Stromal cell of bone marrow (primary cell): ENCODE data around the gene FIGN.

Experiments used
- DNase-seq: peaks from one replicate; pipeline ENCODE4 v3.0.0-alpha.2; 2012; ENCODE audit warnings: low read depth

Gene FIGN

DNA sequence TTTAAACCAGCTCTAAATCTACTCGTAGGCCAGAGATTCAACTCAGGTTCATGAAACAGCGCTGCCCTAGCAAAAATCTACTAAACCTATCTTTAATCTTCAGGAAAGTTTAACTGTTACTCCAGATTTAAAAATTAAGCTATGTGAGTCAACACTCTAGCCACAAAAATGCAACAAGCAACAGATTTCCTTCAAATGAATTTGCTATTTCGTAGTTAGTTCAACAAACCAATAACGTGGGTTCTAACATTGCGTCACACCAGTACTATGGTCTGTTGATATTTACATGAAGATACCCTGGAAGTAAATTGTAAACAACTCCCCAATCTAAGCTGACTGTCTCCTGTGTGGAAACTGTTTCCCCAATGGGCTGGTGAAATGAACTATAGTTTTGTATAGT, 71.2 kb downstream of the FIGN start:
- no peak for DNase-seq

DNA sequence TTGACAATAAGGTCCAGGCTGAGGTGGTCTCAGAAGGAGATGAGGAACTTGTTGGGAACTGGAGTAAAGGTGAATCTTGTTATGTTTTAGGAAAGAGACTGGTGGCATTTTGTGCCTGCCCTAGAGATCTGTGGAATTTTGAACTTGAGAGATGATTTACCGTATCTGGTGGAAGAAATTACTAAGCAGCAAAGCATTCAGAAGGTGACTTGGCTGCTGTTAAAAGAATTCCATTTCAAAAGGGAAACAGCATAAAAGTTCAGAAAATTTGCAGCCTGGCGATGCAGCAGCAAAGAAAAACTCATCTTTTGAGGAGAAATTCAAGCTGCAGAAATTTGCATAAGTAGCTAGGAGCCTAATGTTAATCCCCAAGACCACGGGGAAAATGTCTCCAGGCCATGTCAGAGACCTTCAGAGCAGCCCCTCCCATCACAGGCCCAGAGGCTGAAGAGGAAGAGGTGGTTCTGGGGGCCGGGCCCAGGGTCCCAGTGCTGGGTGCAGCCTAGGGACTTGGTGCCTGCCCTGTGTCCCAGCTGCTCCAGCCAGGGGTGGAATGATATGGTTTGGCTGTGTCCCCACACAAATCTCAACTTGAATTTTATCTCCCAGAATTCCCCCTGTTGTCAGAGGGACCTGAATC, 73.5 kb downstream of the FIGN start:
- no peak for DNase-seq

DNA sequence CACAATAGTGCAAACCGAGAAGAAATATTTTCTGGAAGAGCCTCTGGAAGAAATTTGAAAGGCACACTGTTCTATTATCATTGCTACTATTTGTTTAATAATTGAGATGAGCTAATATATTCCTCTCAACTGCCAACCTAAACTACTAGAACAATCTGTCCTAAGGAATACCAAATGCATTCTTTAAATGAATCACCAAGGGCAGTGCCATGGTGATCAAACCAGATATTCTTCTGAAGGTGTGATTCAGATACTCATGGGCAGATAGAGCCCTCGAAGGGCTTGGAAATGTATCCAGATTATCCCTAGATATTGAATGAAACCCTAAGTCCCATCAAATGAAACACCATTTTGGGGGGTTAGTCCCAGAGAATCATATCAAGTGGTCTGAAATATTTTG, 76.6 kb downstream of the FIGN start:
- no peak for DNase-seq

- DNase-seq, result no peak
Measured at GRCh38 chr2:163658556-163658955, 77.3 kb downstream of the FIGN start.

- no peak for DNase-seq
Measured at GRCh38 chr2:163657281-163657656, 78.5 kb downstream of the FIGN start.

GRCh38 chr2:163656622-163657280, 79.1 kb downstream of the FIGN start:
- DNase-seq, result no peak

- no peak for DNase-seq
Measured at GRCh38 chr2:163655667-163656066, 80.1 kb downstream of the FIGN start.

- DNase-seq, result no peak
Measured at GRCh38 chr2:163652751-163653150, 83.1 kb downstream of the FIGN start.

GRCh38 chr2:163649080-163649479, 86.7 kb downstream of the FIGN start:
- DNase-seq, result no peak

- DNase-seq, result no peak
Measured at GRCh38 chr2:163647300-163647699, 88.5 kb downstream of the FIGN start.

- DNase-seq, result no peak
Measured at GRCh38 chr2:163646687-163647086, 89.1 kb downstream of the FIGN start.

- DNase-seq, result no peak
Measured at GRCh38 chr2:163644238-163644637, 91.6 kb downstream of the FIGN start.

DNA sequence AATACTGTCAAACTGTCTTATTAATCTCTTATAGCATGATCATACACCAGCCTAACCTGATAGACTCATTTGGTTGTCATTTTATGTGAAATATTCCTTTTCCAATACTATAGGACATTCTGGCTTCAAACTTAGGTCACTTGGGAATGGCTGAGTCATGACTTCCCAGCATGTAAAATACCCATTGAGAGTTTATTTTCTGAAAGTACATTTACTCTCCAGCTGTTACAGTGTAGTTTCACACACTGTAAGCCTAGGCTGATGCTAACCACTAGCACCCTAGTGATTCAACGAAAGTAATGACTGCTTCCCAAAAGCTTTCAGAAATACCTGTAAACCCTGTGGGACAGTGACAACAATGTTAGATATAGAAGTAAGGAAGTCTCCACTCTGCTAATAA, 93.8 kb downstream of the FIGN start:
- peak; percentile 34 for DNase-seq

- no peak for DNase-seq
Measured at GRCh38 chr2:163640542-163641193, 95.1 kb downstream of the FIGN start.

- no peak for DNase-seq
Measured at GRCh38 chr2:163637871-163638270, 97.9 kb downstream of the FIGN start.

DNA sequence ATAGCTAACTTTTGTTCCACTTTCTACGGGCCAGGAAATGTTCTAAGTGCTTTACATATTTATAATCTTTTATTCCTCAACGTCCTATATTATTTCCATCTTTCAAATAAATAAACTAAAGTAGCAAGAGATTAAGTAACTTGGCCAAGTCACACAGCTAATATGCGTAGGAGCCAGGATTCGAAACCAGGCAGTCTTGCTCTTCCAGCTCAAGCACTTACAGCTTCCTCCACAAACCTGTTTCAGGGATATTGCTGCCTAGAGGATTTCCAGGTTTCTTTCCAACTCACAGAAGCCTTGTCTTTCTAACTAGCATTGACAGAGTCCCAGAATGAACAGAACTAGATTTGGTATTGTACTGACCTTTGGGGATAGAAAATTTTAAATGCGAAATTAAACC, 102.5 kb downstream of the FIGN start:
- no peak for DNase-seq

DNA sequence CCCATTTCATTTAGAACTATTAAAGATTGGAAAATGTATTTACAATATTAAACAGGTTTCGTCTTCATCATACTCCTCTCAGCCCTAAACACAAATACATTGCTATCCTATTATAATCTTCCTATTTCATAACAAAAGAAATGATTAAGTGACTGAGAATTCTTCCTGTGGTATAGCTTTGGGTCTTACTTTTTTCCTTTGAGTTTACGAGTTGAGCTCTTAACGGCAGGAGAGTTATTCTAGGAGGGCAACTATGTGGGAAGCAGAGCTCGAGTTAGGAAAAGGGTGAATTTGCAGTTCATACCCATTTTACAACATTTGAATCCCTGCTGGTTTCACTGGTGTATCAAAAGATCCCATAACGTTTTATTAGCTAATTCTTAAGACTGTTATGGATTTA, 105.0 kb downstream of the FIGN start:
- DNase-seq, result no peak

DNA sequence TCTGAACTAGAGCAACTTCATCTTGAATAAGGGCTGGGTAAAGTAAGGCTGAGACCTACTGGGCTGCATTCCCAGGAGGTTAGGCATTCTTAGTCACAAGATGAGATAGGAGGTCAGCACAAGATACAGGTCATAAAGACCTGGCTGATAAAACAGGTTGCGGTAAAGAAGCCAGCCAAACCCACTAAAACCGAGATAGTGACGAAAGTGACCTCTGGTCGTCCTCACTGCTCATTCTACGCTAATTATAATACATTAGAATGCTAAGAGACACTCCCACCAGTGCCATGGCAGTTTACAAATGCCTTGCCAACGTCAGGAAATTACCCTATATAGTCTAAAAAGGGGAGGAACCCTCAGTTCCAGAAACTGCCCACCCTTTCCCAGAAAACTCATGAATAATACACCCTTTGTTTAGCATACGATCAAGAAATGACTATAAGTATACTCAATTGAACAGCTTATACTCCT, 109.1 kb downstream of the FIGN start:
- DNase-seq, result no peak

DNA sequence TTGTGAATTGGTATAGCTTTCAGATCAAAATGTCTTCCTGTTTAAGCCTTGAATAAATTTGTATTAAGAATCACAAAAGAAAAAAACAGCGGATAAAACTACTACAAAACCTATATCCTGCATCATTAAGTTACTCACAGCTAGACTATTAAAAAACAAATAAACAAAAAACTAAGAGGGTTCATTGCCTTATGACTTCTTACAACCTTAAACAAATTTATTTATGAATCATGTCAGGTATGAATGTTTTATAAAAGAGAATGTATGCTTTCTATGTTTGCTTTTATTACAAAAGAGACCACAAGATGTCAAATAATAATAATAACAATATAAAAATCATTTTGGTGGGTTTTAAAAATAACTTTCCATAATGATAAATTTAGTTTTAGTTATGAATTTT, 109.6 kb downstream of the FIGN start:
- no peak for DNase-seq

GRCh38 chr2:163625632-163626031, 110.2 kb downstream of the FIGN start:
- DNase-seq, result no peak

- DNase-seq, result no peak
Measured at GRCh38 chr2:163621445-163622004, 114.3 kb downstream of the FIGN start.

DNA sequence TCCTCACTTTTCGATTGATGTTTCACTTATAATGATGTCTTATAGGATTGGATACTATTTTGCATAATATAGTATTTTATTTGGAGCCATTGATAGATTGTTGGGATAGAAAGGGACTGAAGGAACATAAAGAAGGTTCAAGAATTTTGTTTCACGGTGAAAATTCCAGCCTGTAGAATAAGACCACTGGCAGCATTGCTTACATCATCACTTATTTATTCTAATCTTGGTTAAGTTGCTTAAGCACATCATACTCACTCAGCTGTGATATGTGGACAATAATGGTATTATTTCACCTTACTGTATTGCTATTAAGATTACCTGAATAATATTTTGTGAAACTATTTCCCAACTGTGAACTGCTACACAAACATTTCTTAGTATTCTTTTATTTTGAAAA, 118.3 kb downstream of the FIGN start:
- DNase-seq, result no peak

DNA sequence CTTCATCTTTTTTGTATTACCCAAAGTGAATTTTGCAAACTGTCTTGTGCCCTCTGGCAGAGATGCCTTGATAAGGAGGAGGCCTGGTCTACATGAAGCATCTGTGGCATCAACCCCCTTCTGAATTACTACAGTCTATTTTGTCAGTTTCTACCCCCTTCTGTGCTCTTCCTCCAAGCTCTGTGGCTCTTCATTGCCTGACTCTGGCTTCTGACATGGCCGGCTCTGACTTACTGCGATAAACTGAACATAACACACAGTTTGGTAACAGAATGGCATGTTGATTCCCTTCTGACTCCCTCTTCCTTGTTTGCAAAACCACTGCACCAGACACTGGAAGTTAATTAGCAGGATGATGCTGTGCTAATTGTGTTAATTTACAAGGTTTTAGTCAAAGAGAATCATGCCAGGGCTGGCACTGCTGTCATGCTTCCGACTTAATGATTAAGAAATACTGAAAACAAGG, 122.5 kb downstream of the FIGN start:
- no peak for DNase-seq
